Omental fat pad (tissue), 4 donors: ENCODE measurements around the gene TP73. TPM values are rescaled to one million over a fixed set of nuclear protein-coding genes. Genes with fewer than 3 reads are reported as not detected.

Experiments
- ATAC-seq: fragments of 150-250 bp; one replicate; pipeline ENCODE4 v1.9.1; 2016; ENCODE audit warnings: mild to moderate bottlenecking, moderate library complexity; ENCODE audit not compliant: low FRiP score
- DNase-seq: peaks from one replicate; pipeline ENCODE4 v3.0.0-alpha.2; 2019; ENCODE audit warnings: low spot score
- CTCF ChIP-seq, 3 donors: fragments of 450-650 bp; IDR thresholded peaks; one replicate each; pipeline ENCODE4 v1.5.1; 2016 to 2017; ENCODE audit warnings: antibody characterized with exemption in 3 of 3, mild to moderate bottlenecking in 3 of 3, moderate library complexity in 2 of 3
- total RNA-seq, 4 donors: library from RNA; depleted of rRNA; stranded (reverse); fragments of >200 nt; gene quantifications; one replicate each; pipeline ENCODE4 v1.1.0, GENCODE V29; 2016

The TP73 gene
- total RNA-seq, 4 donors from 2014 or later = not detected

- no peak for TF ChIP-seq CTCF (IDR thresholded peaks at IDR 0.05)
- DNase-seq (no peak), ATAC-seq (no peak)
Measured at GRCh38 chr1:3670823-3671265, 18.5 kb downstream of the TP73 start.

GRCh38 chr1:3671371-3672180 is 19.3 kb downstream of the TP73 start:
- ATAC-seq = no peak
- TF ChIP-seq CTCF (IDR thresholded peaks at IDR 0.05) = no peak
- DNase-seq = no peak

- no peak for ATAC-seq
Measured at GRCh38 chr1:3672231-3672970, 20.1 kb downstream of the TP73 start.

GRCh38 chr1:3672971-3673361 is 20.6 kb downstream of the TP73 start:
- no peak for DNase-seq
- TF ChIP-seq CTCF (IDR thresholded peaks at IDR 0.05) = no peak
- ATAC-seq = no peak

More at GRCh38 chr1:3672231-3672970, 20.1 kb downstream of the TP73 start:
- DNase-seq = no peak
- TF ChIP-seq CTCF (IDR thresholded peaks at IDR 0.05) = no peak

- no peak for DNase-seq
- TF ChIP-seq CTCF (IDR thresholded peaks at IDR 0.05) = no peak
- ATAC-seq = no peak
Measured at GRCh38 chr1:3673381-3674099, 21.2 kb downstream of the TP73 start.

GRCh38 chr1:3674100-3675094 is 22.1 kb downstream of the TP73 start:
- ATAC-seq = no peak
- TF ChIP-seq CTCF (IDR thresholded peaks at IDR 0.05) = no peak
- no peak for DNase-seq
